NOMO-1 (cell line): ENCODE data around the gene NEIL1.
"Not testable (repeated sequence)": the region's sequence is repeated elsewhere in the genome, so short reads cannot be mapped to it uniquely, and the experiment has no call there.

Source experiments
- DNase-seq, 2 experiments: peaks; one replicate each; lab custom pipeline; 2025; ENCODE audit not compliant: unreplicated experiment in 2 of 2; lab: John Stamatoyannopoulos, UW

The NEIL1 gene

DNA sequence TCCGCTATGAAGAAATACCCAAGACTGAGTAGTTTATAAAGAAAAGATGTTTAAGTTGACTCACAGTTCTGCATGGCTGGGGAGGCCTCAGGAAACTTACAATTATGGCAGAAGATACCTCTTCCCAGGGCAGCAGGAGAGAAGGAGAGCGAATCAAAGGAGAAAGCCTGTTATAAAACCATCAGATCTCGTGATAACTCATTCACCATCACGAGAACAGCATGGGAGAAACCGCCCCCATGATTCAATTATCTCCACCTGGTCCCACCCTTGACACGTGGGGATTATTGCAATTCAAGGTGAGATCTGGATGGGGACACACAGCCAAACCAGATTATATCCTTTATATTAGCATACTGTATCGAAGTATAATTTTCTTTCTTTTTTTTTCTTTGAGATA, 14.7 kb upstream of the NEIL1 start:
- DNase-seq, result not testable (repeated sequence)

DNA sequence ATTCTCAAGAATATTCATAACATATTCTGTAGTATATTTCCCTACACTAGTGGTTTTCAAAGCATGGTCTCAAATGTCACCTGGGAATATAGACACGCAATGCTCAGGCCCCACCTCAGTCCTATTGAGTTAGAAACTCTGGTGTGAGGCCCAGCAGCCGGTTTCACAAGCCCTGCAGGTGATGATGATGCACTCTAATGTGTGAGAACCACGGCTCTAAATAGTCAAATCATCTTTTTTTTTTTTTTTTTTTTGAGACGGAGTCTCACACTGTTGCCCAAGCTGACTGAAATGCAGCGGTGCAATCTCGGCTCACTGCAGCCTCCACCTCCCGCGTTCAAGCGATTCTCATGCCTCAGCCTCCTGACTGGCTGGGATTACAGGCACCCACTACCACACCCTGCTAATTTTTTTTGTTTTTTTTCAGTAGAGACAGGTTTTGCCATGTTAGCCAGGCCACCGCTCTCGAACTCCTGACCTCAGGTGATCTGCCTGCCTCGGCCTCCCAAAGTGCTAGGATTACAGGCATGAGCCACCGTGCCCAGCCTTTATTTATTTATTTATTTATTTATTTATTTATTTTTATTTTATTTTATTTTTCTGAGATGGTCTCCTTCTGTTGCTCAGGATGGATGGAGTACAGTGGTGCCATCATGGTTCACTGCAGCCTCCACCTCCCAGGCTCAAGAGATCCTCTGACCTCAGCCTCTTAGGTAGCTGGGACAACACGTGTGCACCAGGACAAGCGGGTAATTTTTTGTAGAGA, 13.0 kb upstream of the NEIL1 start:
- not testable (repeated sequence) for DNase-seq

DNA sequence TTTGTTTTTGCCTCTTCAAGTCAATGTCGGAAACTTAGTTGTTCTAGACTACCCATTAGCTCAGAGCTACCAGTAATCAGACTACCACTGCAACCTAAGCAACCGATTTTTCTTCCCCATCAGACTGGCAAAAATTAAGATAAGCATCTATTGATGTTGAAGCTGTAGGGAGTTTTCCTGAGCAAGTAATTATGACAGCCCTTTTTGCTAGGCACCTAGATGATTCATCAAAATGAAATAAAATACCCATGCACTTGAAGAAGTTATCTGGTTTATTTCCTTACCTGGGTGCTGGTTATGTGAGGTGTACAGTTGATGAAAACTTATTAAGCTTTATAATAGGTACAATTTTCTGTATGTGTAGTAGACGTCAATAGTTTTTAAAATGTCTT, 11.5 kb upstream of the NEIL1 start:
- DNase-seq, result peak in 1 of 2 experiments; percentile 26

DNA sequence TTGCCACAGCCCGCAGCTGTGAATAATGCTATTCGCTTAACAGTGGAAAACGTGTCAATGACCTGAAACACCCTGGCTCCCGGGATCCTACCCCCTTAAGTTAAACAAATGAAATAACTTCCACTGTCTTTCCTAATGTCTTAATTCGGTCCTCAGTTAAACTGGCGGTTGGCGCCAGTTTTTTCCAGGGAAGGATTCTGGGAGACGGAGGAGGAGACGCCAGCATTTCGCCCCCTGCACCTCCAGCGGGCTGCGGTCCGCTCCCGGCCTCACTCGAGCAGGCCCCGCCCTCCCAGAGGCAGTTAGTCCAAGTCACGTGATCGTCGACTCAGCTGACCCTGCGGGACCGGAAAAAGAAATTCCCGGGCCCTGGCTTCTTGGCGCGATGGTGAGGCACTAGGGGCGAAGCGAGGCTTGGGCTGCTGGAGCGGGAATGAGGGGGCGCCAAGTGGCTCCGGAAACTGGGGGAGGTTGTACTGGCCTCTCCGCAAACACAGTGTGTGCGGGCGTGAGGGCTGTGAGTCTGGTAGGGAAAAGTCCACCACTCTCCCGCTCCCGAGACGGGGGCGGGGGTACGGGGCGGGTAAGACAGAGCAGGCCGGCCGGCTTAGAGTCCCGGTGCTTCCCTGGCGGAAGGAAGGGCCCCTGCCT, 11.0 kb upstream of the NEIL1 start, which contains the start of gene COMMD4:
Gene COMMD4 (plus strand): TSS at position 359 of the 651 bp plus-strand sequence. CDS start 27 bp downstream, at position 386.
- DNase-seq, result peak; percentile 71 to 77

DNA sequence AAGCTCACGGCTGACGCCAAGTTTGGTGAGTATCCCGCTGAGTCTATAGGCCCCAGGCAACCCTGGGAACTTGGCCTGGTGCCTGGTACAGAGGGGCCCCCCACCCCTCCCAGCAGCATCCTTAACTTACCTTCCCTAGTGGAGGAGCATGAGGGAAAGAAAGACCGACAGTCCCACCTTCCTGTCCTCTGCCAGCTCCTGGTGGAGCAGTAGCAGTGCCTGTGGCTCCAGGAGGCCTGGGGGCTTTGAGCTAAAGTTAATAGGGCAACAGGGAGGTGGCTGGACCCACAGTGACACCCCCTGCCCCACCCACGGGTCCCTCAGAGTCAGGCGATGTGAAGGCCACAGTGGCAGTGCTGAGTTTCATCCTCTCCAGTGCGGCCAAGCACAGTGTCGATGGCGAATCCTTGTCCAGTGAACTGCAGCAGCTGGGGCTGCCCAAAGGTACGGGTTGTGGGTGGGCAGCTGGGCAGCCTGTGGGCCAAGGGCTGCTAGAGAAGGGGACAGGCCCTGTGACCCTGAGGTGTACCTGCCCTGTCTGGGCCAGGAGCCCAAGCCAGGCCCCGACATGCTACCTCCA, 8.1 kb upstream of the NEIL1 start:
- DNase-seq, result no peak

DNA sequence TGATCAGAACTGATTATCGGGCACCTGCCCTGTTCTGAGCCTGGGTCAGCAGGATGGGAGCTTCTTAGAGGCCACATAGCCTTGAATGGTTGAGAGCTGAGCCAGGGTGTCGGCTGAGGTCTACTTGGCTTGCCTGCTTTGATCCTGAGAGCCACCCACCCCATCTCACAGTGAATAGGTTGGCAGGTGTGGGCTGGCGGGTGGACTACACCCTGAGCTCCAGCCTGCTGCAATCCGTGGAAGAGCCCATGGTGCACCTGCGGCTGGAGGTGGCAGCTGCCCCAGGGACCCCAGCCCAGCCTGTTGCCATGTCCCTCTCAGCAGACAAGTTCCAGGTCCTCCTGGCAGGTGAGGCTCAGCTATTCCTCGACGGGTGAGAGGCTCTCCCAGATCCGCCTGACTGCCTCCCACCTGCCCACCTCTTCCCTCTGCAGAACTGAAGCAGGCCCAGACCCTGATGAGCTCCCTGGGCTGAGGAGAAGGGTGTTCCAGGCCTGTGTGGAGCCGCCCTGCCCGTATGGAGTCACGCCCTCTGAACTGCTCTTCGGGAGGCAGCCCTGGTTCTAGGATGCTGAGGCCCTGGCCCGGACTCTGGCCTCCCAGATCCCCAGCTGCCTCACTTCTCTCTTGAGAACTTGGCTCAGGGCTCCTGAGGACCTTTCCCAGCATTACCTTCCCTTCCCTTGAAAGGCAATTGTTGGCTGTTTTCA, 7.2 kb upstream of the NEIL1 start:
- no peak for DNase-seq

DNA sequence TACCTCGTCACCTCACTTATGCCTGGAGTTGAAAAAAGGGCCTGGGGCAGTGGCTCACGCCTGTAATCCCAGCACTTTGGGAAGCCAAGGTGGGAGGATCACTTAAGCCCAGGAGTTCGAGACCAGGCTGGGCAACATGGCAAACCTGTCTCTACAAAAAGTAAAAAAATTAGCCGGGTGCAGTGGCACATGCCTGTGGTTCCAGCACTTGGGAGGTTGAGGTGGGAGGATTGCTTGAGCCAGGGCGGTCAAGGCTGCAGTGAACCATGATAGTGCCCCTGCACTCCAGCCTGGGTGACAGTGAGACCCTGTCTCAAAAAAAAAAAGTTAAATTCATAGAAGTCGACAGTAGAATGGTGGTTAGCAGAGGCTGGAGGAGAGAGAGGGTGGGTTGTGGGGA, 4.6 kb upstream of the NEIL1 start:
- DNase-seq, result no peak

DNA sequence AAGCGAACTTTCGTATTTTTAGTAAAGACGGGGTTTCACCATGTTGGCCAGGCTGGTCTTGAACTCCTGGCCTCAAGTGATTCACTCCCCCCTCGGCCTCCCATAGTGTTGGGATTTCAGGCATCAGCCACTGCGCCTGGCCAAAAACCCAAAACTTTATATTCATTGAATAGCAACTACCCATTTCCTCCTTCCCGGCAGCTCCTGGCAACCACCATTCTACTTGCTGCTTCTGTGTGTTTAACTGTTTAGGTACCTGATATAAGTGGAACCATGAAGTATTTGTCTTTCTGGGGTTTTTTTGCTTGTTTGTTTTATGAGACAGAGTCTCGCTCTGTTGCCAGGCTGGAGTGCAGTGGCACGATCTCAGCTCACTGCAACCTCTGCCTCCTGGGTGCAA, 2.9 kb upstream of the NEIL1 start:
- peak in 1 of 2 experiments; percentile 5 for DNase-seq

DNA sequence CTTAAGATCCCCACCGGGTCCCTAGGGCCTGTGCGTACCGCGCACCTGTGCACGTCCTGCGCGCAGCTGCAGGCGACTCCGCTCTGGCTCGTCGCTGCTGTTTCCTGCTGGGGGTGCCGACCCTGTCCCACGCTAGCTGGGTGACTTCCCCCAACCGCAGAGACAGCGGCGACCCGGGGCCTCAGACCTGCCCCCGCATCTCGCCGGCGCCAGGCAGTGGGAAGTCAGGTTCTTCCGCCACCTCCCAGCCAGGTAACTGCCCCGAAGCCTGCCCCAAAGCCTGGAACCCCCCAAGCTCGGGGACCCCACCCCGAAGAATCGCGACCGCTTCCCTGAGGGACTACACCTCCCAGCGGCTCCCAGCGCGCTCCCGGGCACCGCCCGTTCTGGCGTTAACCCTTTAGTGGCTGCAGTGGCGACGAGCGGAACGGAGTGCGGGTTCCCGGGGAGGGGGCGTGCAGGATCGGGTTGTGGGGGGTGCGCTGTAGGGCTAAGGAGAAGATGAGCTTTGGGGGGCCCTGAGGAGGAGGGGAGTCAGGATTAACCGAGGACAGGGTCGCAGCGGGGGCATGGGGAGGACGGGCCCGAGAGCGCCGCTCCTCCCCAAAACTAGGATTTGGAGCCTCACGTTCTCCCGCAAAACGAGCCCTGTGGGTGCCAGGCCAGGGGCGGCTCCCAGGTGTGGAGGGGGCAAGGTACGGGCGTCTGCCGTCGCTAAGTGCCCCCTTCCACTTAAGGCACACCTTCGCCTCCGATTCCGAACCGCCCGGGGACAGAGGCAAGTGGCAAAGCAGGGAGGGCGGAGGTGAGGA, 589 bp downstream of the NEIL1 start:
- DNase-seq, result peak in 1 of 2 experiments; percentile 11

DNA sequence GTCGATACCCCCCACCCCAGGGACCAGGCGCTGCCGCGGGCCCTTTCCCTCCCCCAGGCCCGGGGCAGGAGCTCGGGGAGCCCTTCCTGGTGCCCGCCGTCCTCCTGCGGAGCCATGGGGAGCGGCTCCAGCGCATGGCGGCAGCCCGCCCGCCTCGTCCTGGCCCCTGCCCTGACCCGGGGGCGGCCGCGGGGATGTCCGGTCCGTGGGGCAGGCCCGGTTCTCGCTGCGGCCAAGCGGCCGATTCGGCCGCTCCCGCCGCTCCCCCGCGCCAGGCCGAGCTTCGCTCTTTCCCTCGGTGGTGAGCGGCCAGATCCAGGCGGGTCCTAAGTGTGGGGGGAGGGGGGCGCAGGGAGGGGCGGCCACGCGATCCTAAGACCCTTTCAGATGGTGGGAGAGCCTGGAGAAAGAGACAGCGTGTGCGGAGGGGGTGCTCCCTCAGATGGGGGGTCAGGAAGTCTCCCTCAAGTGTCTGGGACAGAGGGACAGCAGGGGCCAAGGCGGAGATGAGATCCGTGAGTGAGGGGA, 1.3 kb downstream of the NEIL1 start:
- peak in 1 of 2 experiments; percentile 9 for DNase-seq

DNA sequence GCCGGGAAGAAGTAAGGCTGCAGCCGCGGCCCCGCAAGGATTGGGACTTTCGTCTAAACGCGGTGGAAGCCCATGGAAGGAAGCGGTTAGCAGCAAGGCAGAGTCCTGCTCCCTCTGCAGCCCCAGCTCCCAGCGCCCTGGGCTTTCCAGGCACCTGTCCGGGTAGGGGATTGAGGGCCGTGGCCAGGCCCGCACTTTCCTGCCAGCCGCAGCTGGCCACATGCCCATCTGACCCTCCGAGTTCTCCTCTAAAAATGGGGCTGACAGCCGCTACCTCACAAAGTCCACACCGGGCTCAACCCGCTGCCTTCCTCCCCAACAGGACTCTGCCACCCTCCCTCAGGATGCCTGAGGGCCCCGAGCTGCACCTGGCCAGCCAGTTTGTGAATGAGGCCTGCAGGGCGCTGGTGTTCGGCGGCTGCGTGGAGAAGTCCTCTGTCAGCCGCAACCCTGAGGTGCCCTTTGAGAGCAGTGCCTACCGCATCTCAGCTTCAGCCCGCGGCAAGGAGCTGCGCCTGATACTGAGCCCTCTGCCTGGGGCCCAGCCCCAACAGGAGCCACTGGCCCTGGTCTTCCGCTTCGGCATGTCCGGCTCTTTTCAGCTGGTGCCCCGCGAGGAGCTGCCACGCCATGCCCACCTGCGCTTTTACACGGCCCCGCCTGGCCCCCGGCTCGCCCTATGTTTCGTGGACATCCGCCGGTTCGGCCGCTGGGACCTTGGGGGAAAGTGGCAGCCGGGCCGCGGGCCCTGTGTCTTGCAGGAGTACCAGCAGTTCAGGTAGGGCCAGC, 1.9 kb downstream of the NEIL1 start:
- no peak for DNase-seq

DNA sequence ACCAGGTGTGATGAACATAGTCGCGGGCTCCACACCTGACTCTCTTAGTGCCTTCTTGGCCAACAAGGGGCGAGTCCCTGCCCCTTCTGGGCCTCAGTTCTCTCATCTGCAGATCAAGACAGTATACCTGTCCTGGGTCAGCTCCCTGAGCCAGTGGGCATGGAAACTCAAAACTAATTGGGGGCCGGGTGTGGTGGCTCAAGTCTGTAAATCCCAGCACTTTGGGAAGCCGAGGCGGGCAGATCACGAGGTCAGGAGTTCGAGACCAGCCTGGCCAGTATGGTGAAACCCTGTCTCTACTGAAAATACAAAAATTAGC, 2.5 kb downstream of the NEIL1 start:
- not testable (repeated sequence) for DNase-seq

DNA sequence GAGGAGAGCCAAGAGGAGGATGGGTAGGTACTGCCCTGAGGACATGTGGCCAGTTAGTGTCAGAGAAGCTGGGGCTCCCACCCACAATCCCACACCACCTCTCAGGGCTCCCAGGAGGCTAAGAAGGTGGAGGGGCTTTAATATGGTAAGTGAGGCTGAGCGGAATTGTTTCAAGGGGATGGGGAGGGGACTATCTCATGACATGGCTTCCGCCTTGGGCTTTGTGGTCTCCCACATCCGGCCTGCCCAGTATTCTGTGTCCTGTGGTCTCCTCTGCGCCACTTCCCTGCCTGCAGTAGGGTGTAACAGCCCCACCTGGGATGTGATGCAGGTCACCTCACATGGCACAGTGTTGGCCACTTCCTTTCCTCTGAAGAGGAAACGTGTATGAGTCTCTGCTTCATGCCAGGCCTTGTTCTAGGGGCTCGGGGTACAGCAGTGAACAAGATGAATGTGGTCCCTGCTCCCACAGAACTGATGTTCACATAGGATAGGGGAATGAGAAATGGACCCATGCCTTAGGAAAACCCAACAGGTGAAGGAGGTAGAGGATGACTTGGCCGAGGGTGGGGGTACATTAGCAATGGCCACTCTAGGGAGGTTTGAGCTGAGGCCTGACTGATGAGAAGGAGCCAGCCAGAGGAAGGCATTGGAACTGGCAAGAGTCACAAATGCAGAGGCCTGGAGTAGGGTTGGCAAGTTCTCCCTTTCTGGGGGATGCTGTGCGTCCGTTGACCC, 3.2 kb downstream of the NEIL1 start:
- DNase-seq, result peak; percentile 65 to 67

DNA sequence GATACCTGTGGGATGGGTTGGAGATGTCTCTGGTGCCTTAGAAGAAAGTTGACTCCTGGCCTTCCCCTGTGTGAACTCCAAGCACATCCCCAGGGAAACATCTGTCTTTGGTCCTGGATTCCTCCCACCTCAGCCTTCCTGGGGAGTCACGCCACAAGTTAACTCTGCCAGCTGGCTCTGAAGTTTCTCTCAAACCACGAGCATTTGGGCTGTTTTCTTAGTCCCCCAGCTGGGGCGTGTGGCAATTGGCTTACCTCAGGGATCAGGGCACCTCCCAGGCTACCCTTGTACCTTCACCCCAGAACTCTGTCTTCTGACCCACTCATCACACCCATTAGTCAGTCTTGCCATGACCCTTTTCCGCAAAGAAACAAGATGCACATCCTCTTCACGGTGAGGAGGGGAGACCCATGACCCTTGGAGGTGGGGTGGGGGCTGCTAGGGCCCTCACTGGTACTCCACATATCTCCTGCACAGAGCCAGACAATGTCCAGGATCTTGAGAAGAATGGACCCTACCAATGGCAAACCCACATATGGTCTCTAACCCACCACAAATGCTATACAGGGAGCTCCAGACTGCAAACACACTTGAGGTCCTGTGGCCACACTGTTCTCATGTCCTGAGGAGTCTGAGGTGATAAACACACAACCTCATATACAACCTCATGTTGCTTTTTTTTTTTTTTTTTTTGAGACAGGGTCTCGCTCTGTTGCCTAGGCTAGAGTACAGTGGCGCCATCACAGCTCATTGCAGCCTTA, 3.9 kb downstream of the NEIL1 start:
- no peak for DNase-seq

DNA sequence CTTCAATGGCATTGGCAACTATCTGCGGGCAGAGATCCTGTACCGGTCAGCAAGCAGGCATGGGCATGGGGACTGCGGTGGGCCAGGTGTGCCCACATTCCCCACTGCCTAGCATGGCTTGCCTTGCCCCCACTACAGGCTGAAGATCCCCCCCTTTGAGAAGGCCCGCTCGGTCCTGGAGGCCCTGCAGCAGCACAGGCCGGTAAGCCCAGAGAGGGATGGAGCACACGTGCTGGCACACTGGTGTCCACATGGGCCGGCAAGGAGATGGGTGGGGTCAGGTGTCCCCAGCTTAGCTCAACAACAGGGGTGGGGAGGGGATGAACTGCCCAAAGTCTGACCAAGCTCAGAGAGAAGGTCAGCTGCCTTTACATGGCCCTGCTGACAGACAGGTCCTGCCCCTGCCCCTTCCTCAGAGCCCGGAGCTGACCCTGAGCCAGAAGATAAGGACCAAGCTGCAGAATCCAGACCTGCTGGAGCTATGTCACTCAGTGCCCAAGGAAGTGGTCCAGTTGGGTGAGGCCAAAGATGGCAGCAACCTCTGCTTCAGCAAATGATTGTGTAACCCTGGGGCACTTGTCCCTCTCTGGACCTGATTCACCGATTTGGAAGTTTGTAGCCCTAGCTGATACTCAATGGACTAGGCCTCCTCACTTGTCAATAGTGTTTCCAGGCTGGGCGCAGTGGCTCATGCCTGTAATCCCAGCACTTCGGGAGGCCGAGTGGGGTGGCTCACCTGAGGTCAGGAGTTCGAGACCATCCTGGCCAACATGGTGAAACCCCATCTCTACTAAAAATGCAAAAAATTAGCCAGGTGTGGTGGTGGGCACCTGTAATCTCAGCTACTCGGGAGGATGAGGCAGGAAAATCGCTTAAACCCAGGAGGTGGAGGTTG, 5.6 kb downstream of the NEIL1 start:
- DNase-seq, result no peak

DNA sequence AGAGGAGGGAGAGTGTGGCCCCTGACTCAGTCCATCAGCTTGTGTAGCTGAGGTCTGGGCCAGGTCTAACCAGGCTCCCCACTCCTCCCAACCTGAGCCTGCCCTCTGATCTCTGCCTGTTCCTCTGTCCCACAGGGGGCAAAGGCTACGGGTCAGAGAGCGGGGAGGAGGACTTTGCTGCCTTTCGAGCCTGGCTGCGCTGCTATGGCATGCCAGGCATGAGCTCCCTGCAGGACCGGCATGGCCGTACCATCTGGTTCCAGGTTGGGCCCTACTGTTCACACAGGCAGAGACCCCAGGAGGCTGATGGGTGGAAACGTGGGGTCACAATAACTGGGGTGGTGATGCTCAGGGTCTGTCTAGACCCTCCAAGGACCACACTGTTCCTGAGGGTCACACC, 6.8 kb downstream of the NEIL1 start:
- DNase-seq, result no peak

DNA sequence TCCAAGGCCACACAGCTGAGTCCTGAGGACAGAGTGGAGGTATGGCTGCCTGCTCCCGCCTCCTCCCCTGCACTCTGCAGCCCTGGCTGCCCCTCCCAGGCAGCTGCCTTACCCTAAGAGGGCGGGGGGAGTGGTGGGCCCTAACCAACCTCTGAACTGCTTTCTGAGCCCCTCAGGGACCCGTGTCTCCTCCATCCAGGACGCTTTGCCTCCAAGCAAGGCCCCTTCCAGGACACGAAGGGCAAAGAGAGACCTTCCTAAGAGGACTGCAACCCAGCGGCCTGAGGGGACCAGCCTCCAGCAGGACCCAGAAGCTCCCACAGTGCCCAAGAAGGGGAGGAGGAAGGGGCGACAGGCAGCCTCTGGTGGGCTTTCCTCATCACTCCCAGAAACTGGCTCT, 7.6 kb downstream of the NEIL1 start:
- no peak for DNase-seq
